ENCODE measurements around the gene RTTN. TPM values are rescaled to one million over a fixed set of nuclear protein-coding genes. Genes with fewer than 3 reads are reported as not detected.

The RTTN gene
- total RNA-seq, 1 experiment from 2014 or later = 14.3 TPM

DNA sequence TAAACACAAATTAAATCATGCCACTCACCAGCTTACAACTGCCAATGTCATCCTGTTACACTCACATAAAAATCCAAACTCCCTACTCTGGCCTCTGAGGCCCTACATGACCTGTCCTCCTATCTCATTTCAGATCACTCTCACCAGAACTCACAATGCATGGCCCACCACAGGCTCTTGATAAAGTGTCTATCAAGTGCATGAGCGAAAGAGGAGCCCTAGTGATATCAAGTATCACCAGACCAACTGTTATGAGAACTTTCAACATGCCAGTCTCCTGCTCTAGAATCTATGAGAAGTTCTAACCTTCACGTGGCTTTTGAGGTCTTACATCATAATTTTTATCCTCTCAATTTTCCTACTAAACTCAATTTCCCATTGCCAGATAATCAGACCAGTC lies 181.4 kb downstream of the RTTN start:
- Histone ChIP-seq H3K27me3 (ENCODE audit: insufficient read depth, low read depth) (no peaks in the 10 kb centered on the region), H3K27ac (no peak overlapping the region), H4K20me1 (ENCODE audit: insufficient read depth) (no peaks in the 10 kb centered on the region), H3K9me3 (ENCODE audit: insufficient read depth, low read depth) (no peaks in the 10 kb centered on the region), H3K36me3 (ENCODE audit: low read depth) (no peaks in the 10 kb centered on the region), H2AFZ (no peak overlapping the region), H3K4me3 (no peak overlapping the region), H3F3A (ENCODE audit: insufficient read depth, low read depth) (no peaks in the 10 kb centered on the region), H3K9me2 (ENCODE audit: insufficient read depth) (no peaks in the 10 kb centered on the region), H3K4me1 (replicated peaks; ENCODE audit: insufficient read depth) (no peaks in the 10 kb centered on the region), H3K4me2 (no peak overlapping the region), H3K79me2 (ENCODE audit: low read depth) (no peaks in the 10 kb centered on the region)
- no peak for TF ChIP-seq EZH2 (IDR thresholded peaks at IDR 0.05; ENCODE audit: low read depth)
- TF ChIP-seq, protein P1, sequence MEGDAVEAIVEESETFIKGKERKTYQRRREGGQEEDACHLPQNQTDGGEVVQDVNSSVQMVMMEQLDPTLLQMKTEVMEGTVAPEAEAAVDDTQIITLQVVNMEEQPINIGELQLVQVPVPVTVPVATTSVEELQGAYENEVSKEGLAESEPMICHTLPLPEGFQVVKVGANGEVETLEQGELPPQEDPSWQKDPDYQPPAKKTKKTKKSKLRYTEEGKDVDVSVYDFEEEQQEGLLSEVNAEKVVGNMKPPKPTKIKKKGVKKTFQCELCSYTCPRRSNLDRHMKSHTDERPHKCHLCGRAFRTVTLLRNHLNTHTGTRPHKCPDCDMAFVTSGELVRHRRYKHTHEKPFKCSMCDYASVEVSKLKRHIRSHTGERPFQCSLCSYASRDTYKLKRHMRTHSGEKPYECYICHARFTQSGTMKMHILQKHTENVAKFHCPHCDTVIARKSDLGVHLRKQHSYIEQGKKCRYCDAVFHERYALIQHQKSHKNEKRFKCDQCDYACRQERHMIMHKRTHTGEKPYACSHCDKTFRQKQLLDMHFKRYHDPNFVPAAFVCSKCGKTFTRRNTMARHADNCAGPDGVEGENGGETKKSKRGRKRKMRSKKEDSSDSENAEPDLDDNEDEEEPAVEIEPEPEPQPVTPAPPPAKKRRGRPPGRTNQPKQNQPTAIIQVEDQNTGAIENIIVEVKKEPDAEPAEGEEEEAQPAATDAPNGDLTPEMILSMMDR (conservative IDR thresholded peaks at IDR 0.05) = no peak
- BruUV-seq (replicated peaks) = no TSS peak
- POLR2A ChIA-PET (ENCODE audit: unreplicated experiment) = no interaction called here
- intact Hi-C loops (cut with micrococcal nuclease; ENCODE audit: unreplicated experiment) = no loop called here
- no peak for DNase-seq
- CTCF ChIA-PET = no interaction called here

DNA sequence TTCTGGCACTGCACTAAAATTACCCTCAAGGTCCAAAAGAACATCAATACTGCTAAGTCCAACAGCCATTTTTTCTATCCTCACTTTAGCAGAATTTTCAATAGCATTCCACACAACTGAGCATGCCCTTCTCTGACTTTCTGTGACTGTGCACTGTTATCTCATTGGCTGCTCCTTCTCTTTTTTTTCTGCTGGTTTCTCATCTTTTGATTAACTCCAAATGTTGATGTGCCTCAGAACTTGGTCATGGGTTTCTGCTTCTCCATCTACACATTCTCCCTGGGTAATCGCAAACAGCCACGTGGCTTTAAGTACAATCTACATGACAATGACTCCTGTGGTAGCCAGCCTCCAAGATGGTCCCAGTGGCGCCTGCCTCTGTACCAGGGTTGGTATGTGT lies 182.9 kb downstream of the RTTN start:
- Histone ChIP-seq H3F3A (ENCODE audit: insufficient read depth, low read depth) (no peaks in the 10 kb centered on the region), H2AFZ (no peak overlapping the region), H3K4me2 (no peak overlapping the region), H3K9me2 (ENCODE audit: insufficient read depth) (no peaks in the 10 kb centered on the region), H3K9me3 (ENCODE audit: insufficient read depth, low read depth) (no peaks in the 10 kb centered on the region), H3K4me1 (replicated peaks; ENCODE audit: insufficient read depth) (no peaks in the 10 kb centered on the region), H3K36me3 (ENCODE audit: low read depth) (no peaks in the 10 kb centered on the region), H3K27me3 (ENCODE audit: insufficient read depth, low read depth) (no peaks in the 10 kb centered on the region), H3K27ac (no peak overlapping the region), H4K20me1 (ENCODE audit: insufficient read depth) (no peaks in the 10 kb centered on the region), H3K79me2 (ENCODE audit: low read depth) (no peaks in the 10 kb centered on the region), H3K4me3 (no peak overlapping the region)
- POLR2A ChIA-PET (ENCODE audit: unreplicated experiment) = no interaction called here
- no TSS peak for BruUV-seq (replicated peaks)
- TF ChIP-seq EZH2 (IDR thresholded peaks at IDR 0.05; ENCODE audit: low read depth) = no peak
- TF ChIP-seq, protein P1 (conservative IDR thresholded peaks at IDR 0.05) = no peak
- intact Hi-C loops (cut with micrococcal nuclease; ENCODE audit: unreplicated experiment) = no loop called here
- DNase-seq = no peak
- CTCF ChIA-PET = no interaction called here

DNA sequence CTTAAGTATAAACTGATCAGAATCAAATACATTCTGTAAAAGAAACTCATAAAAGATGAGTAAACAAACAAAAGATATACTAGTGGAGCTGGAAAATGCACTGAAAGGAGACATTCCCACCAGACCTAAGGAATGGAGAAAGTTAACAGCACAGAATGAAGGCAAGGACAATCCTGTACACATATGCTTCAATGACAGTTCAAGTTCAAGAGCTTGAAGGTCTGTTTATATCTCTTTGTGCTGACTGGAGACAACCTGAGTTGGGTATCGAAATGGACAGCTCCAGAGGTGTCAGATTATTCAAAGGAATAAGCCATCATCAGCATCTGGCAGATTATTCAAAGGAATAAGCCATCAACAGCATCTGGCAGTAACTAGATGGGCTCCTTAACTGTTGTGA lies 184.0 kb downstream of the RTTN start:
- ChIA-PET POLR2A (ENCODE audit: unreplicated experiment) (no interaction called here), CTCF (no interaction called here)
- H3K4me2 ChIP-seq = no peak overlapping the region
- no peaks in the 10 kb centered on the region for H3K4me1 ChIP-seq (replicated peaks; ENCODE audit: insufficient read depth)
- intact Hi-C loops (cut with micrococcal nuclease; ENCODE audit: unreplicated experiment) = no loop called here
- H3K27me3 ChIP-seq (ENCODE audit: insufficient read depth, low read depth) = no peaks in the 10 kb centered on the region
- DNase-seq = no peak
- no peaks in the 10 kb centered on the region for H3K79me2 ChIP-seq (ENCODE audit: low read depth)
- H3K27ac ChIP-seq = no peak overlapping the region
- H3K9me3 ChIP-seq (ENCODE audit: insufficient read depth, low read depth) = no peaks in the 10 kb centered on the region
- H2AFZ ChIP-seq = no peak overlapping the region
- no TSS peak for BruUV-seq (replicated peaks)
- no peaks in the 10 kb centered on the region for H4K20me1 ChIP-seq (ENCODE audit: insufficient read depth)
- H3F3A ChIP-seq (ENCODE audit: insufficient read depth, low read depth) = no peaks in the 10 kb centered on the region
- H3K36me3 ChIP-seq (ENCODE audit: low read depth) = no peaks in the 10 kb centered on the region
- no peaks in the 10 kb centered on the region for H3K9me2 ChIP-seq (ENCODE audit: insufficient read depth)
- no peak overlapping the region for H3K4me3 ChIP-seq
- no peak for TF ChIP-seq EZH2 (IDR thresholded peaks at IDR 0.05; ENCODE audit: low read depth)
- TF ChIP-seq, protein P1 (conservative IDR thresholded peaks at IDR 0.05) = no peak

All from PC-9 (cell line).